Tibial nerve (tissue), 4 donors: ENCODE results near the gene PKDREJ. TPM values are rescaled to one million over a fixed set of nuclear protein-coding genes. Genes with fewer than 3 reads are reported as not detected.

ENCODE experiments used
- DNase-seq, 2 donors: peaks; one replicate each; pipeline ENCODE4 v3.0.0-alpha.2; 2019; ENCODE audit warnings: low spot score in 2 of 2
- H3K27ac ChIP-seq, 4 donors: fragments of 200-600 bp; sonication (generic) in 3 of 4; one replicate each; pipeline ENCODE4 v1.5.1; 2017 to 2019; ENCODE audit warnings: mild to moderate bottlenecking in 1 of 4
- H3K27me3 ChIP-seq, 2 donors: fragments of 200-600 bp; sonication (generic) in 1 of 2; one replicate each; pipeline versions ENCODE4 v1.5.1 to v1.6.0; 2017 to 2019
- H3K36me3 ChIP-seq, 3 donors: fragments of 200-600 bp; sonication (generic); one replicate each; pipeline ENCODE4 v1.5.1; 2018 to 2019
- H3K4me1 ChIP-seq, 4 donors: fragments of 200-600 bp; sonication (generic) in 3 of 4; one replicate each; pipeline ENCODE4 v1.5.1; 2017 to 2019
- H3K4me3 ChIP-seq, 4 donors: fragments of 200-600 bp; sonication (generic) in 3 of 4; one replicate each; pipeline ENCODE4 v1.5.1; 2017 to 2019; ENCODE audit warnings: mild to moderate bottlenecking in 1 of 4, moderate library complexity in 1 of 4
- H3K9me3 ChIP-seq, 4 donors: fragments of 200-600 bp; sonication (generic) in 3 of 4; one replicate each; pipeline ENCODE4 v1.5.1; 2017 to 2019
- EP300 ChIP-seq, 2 donors: sonication (generic); formaldehyde crosslinking; IDR thresholded peaks; one replicate each; pipeline ENCODE4 v1.6.1; 2017; ENCODE audit warnings: antibody characterized with exemption in 2 of 2, mild to moderate bottlenecking in 1 of 2
- POLR2A ChIP-seq, 2 donors: fragments of 450-650 bp; IDR thresholded peaks; one replicate each; pipeline ENCODE4 v1.6.1; 2017; ENCODE audit warnings: antibody characterized with exemption in 2 of 2, mild to moderate bottlenecking in 2 of 2, moderate library complexity in 2 of 2
- WGBS, 2 donors: methylation state at CpG; one replicate each; pipeline ENCODE4 v1.1.5; 2018; 5-methylcytosine and 5-hydroxymethylcytosine counted together
- total RNA-seq, 4 donors: library from RNA; depleted of rRNA; stranded (reverse); fragments of >200 nt; gene quantifications; one replicate each; pipeline ENCODE4 v1.1.0, GENCODE V29; 2016
- TF ChIP-seq, protein P1 (sequence below), 5 experiments: fragments of 200-600 bp in 3 of 5; fragments of 450-650 bp in 2 of 5; sonication (generic) in 3 of 5; IDR thresholded peaks; one replicate each; pipeline ENCODE4 v1.5.1; 2016 to 2019; ENCODE audit warnings: antibody characterized with exemption in 5 of 5, mild to moderate bottlenecking in 3 of 5, moderate library complexity in 2 of 5

The PKDREJ gene
- total RNA-seq, 4 donors from 2014 or later, result under 0.01 to 0.39 TPM; not detected in 2

DNA sequence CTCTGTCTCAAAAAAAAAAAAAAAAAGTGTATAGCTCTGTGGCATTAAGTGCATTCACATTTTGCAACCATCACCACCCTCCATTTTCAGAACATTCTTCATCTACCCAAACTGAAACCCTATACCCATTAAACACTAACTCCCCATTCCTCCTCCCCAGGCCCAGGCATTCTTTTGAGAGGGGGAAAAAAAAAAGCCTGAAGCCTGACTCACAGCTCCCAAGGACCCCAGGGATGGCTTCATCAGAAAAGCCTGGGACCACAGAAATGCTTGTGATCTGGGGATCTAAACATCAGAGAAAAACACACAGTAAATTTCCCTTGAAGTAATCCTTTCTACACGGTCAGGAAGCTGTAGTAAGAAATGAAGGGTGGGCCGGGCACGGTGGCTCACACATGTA is 22.9 kb upstream of the PKDREJ start:
- no peak overlapping the region for H3K27ac ChIP-seq
- WGBS, 2 donors, result 91 to 95% methylated on average over 3 of the region's 3 CpGs
- no peak overlapping the region for H3K4me3 ChIP-seq
- peaks cover 4 to 99% (median 5%) of the 10 kb centered on the region in 3 donors for H3K36me3 ChIP-seq
- H3K9me3 ChIP-seq, result no peaks in the 10 kb centered on the region
- TF ChIP-seq, protein P1, sequence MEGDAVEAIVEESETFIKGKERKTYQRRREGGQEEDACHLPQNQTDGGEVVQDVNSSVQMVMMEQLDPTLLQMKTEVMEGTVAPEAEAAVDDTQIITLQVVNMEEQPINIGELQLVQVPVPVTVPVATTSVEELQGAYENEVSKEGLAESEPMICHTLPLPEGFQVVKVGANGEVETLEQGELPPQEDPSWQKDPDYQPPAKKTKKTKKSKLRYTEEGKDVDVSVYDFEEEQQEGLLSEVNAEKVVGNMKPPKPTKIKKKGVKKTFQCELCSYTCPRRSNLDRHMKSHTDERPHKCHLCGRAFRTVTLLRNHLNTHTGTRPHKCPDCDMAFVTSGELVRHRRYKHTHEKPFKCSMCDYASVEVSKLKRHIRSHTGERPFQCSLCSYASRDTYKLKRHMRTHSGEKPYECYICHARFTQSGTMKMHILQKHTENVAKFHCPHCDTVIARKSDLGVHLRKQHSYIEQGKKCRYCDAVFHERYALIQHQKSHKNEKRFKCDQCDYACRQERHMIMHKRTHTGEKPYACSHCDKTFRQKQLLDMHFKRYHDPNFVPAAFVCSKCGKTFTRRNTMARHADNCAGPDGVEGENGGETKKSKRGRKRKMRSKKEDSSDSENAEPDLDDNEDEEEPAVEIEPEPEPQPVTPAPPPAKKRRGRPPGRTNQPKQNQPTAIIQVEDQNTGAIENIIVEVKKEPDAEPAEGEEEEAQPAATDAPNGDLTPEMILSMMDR (IDR thresholded peaks at IDR 0.05), result no peak
- TF ChIP-seq EP300 (IDR thresholded peaks at IDR 0.05) (no peak), POLR2A (IDR thresholded peaks at IDR 0.05) (no peak)
- no peaks in the 10 kb centered on the region for H3K27me3 ChIP-seq
- no peak for DNase-seq
- H3K4me1 ChIP-seq, result peaks cover 0 to 14% (median 0%) of the 10 kb centered on the region in 4 donors

DNA sequence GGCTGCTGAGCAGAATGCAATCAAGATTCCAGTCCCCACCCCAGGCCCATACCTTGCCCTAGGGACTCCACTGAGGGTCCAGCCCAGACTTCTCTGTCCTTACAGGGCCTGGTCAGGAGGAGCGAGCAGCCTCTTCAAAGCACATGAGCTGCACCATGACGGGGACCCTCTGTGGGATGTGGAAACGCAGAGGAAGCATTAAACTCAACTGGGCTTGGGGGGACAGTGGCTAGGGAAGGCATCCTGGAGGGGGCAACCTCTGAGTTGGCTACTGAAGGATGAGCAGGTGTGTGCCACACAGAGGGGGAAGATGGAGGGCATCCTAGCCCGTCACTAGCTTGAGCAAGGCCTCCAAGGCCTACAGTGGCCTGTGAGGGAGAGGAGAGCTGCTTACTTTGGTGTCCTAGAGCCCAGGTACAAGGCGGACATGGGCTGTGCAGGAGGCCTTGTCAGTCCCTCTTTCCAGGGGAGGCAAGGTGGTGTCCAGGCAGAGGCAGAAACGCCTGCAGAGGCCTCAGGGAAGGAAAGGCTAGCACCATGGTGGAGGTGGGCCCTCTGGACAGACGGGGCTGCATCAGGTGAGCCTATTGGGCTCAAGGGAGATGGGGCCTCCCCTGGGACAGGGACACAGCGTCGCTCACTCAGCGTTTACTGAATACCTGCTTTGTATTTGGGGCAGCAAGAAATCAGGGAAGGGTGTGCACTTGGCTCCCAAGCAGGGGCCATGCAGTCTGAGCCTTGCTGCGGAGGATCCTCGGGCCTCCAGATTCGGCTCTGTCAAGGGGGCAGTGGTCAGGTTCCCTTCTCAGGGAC is 18.9 kb upstream of the PKDREJ start:
- Histone ChIP-seq H3K27ac (no peak overlapping the region), H3K9me3 (no peaks in the 10 kb centered on the region), H3K27me3 (no peaks in the 10 kb centered on the region), H3K4me1 (peaks cover 0 to 2% (median 0%) of the 10 kb centered on the region in 4 donors), H3K4me3 (no peak overlapping the region), H3K36me3 (peaks cover 5 to 99% (median 14%) of the 10 kb centered on the region in 3 donors)
- TF ChIP-seq, protein P1 (IDR thresholded peaks at IDR 0.05), result no peak
- TF ChIP-seq POLR2A (IDR thresholded peaks at IDR 0.05) (no peak), EP300 (IDR thresholded peaks at IDR 0.05) (no peak)
- DNase-seq, result no peak
- 85 to 94% methylated on average over 11 to 13 of the region's 13 CpGs for WGBS, 2 donors

DNA sequence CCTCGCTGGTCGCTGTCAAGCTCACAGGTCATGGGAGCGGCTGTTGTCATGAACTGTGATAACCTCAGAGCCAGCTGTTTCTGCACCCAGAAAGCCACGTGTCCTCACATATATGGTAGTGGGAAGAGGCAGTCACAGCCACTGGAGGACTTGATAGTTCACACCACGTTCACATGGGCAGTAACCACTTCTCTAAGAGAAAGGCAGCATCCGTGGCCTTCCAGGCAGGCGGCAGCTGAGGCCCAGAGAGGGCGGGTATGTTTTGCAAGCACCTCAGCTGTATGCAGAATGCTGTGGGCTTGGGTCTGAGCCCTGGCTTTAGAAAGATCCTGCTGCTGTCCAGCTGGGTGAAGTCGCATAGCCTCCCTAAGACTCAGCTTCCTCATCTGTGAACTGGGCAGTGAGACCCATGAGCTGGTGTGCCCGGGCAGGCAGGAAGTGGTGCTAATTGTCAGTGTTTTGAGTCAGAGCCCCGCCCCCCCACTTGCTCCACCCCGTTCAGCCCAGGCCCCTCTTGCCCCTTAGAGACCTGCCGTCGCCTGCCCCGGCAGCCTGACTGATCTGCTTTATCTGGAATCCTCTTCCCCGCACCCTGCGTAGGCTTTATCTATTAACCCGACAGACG is 18.0 kb upstream of the PKDREJ start:
- Histone ChIP-seq H3K4me1 (no peaks in the 10 kb centered on the region), H3K27ac (no peak overlapping the region), H3K36me3 (peaks cover 5 to 97% (median 14%) of the 10 kb centered on the region in 3 donors), H3K9me3 (no peaks in the 10 kb centered on the region), H3K27me3 (no peaks in the 10 kb centered on the region), H3K4me3 (no peak overlapping the region)
- TF ChIP-seq POLR2A (IDR thresholded peaks at IDR 0.05) (no peak), EP300 (IDR thresholded peaks at IDR 0.05) (no peak)
- TF ChIP-seq, protein P1 (IDR thresholded peaks at IDR 0.05), result no peak
- no peak for DNase-seq
- 77 to 84% methylated on average over 19 of the region's 19 CpGs for WGBS, 2 donors

DNA sequence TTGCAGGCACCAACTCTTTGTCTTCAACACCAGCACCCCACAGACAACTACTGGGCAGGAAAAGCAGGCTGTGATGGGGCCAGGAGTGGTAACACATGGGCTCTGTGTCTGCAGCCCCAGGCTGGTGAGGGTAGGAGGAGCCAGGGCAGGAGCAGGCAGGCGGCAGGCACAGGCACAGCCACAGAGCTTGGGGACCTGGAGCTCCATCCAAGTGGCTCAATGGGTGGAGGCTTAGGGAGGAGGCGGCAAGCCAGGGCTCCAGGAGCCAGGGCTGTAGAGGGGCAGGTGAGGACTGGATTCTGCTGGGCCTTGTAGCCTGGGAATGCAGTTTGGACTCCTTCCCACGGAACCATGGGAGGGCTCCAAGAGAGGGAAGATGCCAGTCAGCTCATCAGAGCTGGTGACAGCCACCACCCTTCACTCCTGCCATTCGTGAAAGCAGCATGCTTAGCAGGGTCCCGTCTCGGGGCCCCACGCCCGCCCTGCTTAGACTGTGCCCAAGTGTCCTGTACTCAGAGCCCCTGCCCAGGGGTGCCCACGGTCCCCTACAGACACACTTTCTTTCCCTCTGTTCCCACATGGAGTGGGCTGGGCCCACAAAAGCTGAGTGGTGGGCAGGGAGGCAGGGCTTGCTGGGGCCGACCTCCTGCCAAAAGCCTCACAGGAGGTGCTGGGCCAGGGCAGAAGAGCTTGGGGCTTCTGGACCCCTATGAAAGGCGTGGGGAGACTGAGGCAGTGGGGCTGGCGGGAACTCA is 17.1 kb upstream of the PKDREJ start:
- H3K36me3 ChIP-seq, result peaks cover 5 to 97% (median 22%) of the 10 kb centered on the region in 3 donors

More for the DNA sequence above, 17.1 kb upstream of the PKDREJ start:
- H3K27ac ChIP-seq, result peak overlapping the region in 1 of 4 donors; percentile 7
- TF ChIP-seq, protein P1 (IDR thresholded peaks at IDR 0.05), result no peak
- TF ChIP-seq EP300 (IDR thresholded peaks at IDR 0.05) (no peak), POLR2A (IDR thresholded peaks at IDR 0.05) (no peak)
- no peak overlapping the region for H3K4me3 ChIP-seq
- no peak for DNase-seq
- H3K4me1 ChIP-seq, result no peaks in the 10 kb centered on the region
- 94 to 95% methylated on average over 12 of the region's 12 CpGs for WGBS, 2 donors
- no peaks in the 10 kb centered on the region for H3K27me3 ChIP-seq
- H3K9me3 ChIP-seq, result no peaks in the 10 kb centered on the region
